Heart right ventricle (tissue), 16 donors: Measurements from ENCODE around the gene HHIP. TPM values are rescaled to one million over a fixed set of nuclear protein-coding genes. Genes with fewer than 3 reads are reported as not detected.

Experiments
- ATAC-seq, 8 donors: fragments of 200-7000 bp; cut with Tn5 transposase; one replicate each; pipeline ENCODE4 v1.9.1; 2020; ENCODE audit warnings: mild to moderate bottlenecking in 8 of 8, moderate library complexity in 8 of 8, moderate number of reproducible peaks in 1 of 8
- DNase-seq, 2 donors: peaks; one replicate each; pipeline ENCODE4 v3.0.0-alpha.2; 2020
- H3K27ac ChIP-seq, 10 donors: fragments of 200-600 bp; sonication (generic) in 2 of 10; one replicate each; pipeline versions ENCODE4 v1.5.0 to v1.8.0; 2020 to 2022; ENCODE audit warnings: mild to moderate bottlenecking in 3 of 10
- H3K27me3 ChIP-seq, 7 donors: fragments of 200-600 bp; one replicate each; pipeline ENCODE4 v1.8.0; 2021 to 2022; ENCODE audit warnings: mild to moderate bottlenecking in 2 of 7
- H3K36me3 ChIP-seq, 9 donors: fragments of 200-600 bp; sonication (generic) in 1 of 9; one replicate each; pipeline versions ENCODE4 v1.5.0 to v1.8.0; 2020 to 2022; ENCODE audit warnings: mild to moderate bottlenecking in 2 of 9
- H3K4me1 ChIP-seq, 9 donors: fragments of 200-600 bp; sonication (generic) in 1 of 9; one replicate each; pipeline versions ENCODE4 v1.5.0 to v1.8.0; 2020 to 2022; ENCODE audit warnings: mild to moderate bottlenecking in 4 of 9
- H3K4me3 ChIP-seq, 10 donors: fragments of 200-600 bp; sonication (generic) in 2 of 10; one replicate each; pipeline versions ENCODE4 v1.5.0 to v1.8.0; 2020 to 2022; ENCODE audit warnings: mild to moderate bottlenecking in 7 of 10, moderate library complexity in 2 of 10
- H3K9me3 ChIP-seq, 11 donors: fragments of 200-600 bp in 10 of 11; sonication (generic) in 2 of 11; one replicate each; pipeline versions ENCODE4 v1.5.0 to v1.8.0; 2013 to 2022; ENCODE audit warnings: mild to moderate bottlenecking in 2 of 11, control low read depth in 1 of 11, moderate library complexity in 1 of 11
- WGBS, 2 donors: extraction: QIAGEN DNeasy Blood & Tissue Kit; methylation state at CpG; one replicate each; pipeline ENCODE4 v1.1.7; 2013; ENCODE audit warnings: inconsistent platforms in 1 of 2; 5-methylcytosine and 5-hydroxymethylcytosine counted together
- intact Hi-C, 10 donors: fragments of 100-400 bp; cut with DNase I; formaldehyde crosslinking; loops; one replicate each; pipeline versions ENCODE4 v1.11.1 to v1.14.2; 2022
- polyA plus RNA-seq, 2 donors: library from polyadenylated mRNA; stranded (reverse); fragments of 200-250 nt; gene quantifications; one replicate each; pipeline ENCODE4 v1.2.3, GENCODE V29; 2013
- total RNA-seq, 10 donors: library from RNA; stranded (reverse); fragmentation: NEBNext Ultra II Directional in 3 of 10; extraction: Animal tissue kit (Norgen Biotek cat#: 25700) in 3 of 10; gene quantifications; one replicate each; pipeline versions ENCODE4 v1.2.1 to v1.2.4, GENCODE V29; 2021 to 2023
- TF ChIP-seq, protein P1 (sequence below), 9 donors: fragments of 200-600 bp; sonication (generic) in 2 of 9; IDR thresholded peaks; one replicate each; pipeline versions ENCODE4 v1.5.0 to v1.8.0; 2021 to 2022; ENCODE audit warnings: antibody characterized with exemption in 9 of 9, mild to moderate bottlenecking in 5 of 9, moderate library complexity in 1 of 9
- donor health status: Arrhythmogenic right ventricular cardiomyopathy.
- donor health status: ischemic (EF 13 %, LVEDD 7.1; RV severe dilation, severe dysfunction).
- donor health status: healthy with polysubstance abuse.
- donor health status: DM: no; HTN: yes; CAD: no.
- donor health status: DM: no; HTN: no; CAD: no.
- donor health status: ischemic (EF 25% LVEDD 6.9; RV normal size, moderate dysfunction).
- donor health status: ischemic (EF 25% LVEDD 5.7; RV mildly dilated, moderate dysfunction).
- donor health status: healthy.
- donor health status: DM: yes; HTN: yes; CAD: no.
- donor health status: Ischemic cardiomyopathy.
- donor health status: ischemic (EF 35%, LVEDD 5.7; RV mildly dilated, moderate dysfunction).
- donor health status: nonischemic (EF 11% LVEDD 7.7; RV severe dilation, severe dysfunction).
- donor health status: DM: yes; HTN: yes; CAD: no.
- donor health status: PGD.
- donor health status: ischemic (EF 29% LVEDD 5.4; RV normal size, mild dysfunction).
- donor health status: nonischemic (EF 23%, LVEDD 6.1; RV moderate dilation, normal function).

The HHIP gene
- total and polyA plus RNA-seq, 12 donors, result 0.02 to 0.49 (median 0.23) TPM; not detected in 6

DNA sequence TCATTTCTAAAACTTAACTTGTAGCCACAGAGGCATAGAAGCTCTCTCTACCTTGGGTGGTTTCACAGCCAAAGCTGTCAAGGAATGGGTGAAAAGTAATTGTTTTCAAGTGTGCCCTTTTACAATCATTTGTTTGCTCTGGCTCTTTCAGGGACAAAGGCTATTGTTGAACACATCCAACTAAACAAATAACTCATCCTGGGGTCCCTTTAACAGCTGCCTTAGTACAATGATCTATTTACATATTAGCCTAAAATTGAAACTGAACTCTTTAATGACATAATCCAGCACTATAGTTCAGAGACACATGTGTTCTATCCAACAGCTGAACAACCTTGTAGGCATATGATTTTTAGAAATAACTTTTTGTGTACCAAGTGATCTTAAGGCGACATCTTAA is 3.7 kb downstream of the HHIP start:
- Histone ChIP-seq H3K27me3 (peaks cover 0 to 66% (median 55%) of the 10 kb centered on the region in 7 donors), H3K4me1 (peaks cover 3 to 23% (median 14%) of the 10 kb centered on the region in 9 donors), H3K27ac (no peak overlapping the region), H3K4me3 (no peak overlapping the region), H3K36me3 (no peaks in the 10 kb centered on the region), H3K9me3 (no peaks in the 10 kb centered on the region)
- no peak for ATAC-seq
- intact Hi-C loops, result no loop called here
- TF ChIP-seq, protein P1, sequence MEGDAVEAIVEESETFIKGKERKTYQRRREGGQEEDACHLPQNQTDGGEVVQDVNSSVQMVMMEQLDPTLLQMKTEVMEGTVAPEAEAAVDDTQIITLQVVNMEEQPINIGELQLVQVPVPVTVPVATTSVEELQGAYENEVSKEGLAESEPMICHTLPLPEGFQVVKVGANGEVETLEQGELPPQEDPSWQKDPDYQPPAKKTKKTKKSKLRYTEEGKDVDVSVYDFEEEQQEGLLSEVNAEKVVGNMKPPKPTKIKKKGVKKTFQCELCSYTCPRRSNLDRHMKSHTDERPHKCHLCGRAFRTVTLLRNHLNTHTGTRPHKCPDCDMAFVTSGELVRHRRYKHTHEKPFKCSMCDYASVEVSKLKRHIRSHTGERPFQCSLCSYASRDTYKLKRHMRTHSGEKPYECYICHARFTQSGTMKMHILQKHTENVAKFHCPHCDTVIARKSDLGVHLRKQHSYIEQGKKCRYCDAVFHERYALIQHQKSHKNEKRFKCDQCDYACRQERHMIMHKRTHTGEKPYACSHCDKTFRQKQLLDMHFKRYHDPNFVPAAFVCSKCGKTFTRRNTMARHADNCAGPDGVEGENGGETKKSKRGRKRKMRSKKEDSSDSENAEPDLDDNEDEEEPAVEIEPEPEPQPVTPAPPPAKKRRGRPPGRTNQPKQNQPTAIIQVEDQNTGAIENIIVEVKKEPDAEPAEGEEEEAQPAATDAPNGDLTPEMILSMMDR (IDR thresholded peaks at IDR 0.05), result no peak
- no peak for DNase-seq
- 89 to 93% methylated on average over 1 of the region's 1 CpG for WGBS, 2 donors

DNA sequence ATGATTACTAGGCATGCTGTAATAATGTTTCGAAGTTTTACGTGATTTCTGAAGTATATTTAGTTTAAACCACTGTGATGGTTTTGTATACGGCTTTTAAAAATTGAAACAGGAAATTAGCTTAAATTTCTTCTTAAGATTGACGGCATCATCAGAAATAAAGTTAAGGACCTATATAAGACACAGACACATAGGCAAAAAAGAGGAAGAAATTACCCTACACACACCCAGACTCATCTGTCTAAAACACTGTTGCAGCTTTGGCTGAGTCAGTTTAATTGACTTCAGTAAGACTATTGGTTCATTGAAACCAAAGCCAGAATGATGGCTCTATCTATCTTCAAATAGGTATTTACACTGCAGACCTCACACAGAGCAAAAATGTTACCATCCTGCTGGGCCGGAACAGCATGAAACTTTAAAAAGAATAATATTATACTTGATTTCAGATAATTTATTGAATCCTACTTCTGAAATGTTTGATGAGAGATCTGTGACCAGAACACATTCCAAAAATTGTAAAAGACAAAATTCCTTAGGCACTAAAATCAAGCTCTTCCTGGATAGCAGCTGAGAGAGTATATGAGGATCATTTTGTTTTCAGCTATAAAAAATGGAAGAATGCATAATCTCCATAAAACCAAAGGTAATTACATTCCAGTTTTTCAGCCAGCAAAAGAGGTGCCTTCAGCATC is 4.5 kb downstream of the HHIP start:
- H3K4me3 ChIP-seq, result no peak overlapping the region
- no peak overlapping the region for H3K27ac ChIP-seq
- peaks cover 3 to 19% (median 14%) of the 10 kb centered on the region in 9 donors for H3K4me1 ChIP-seq
- no peak for DNase-seq
- intact Hi-C loops, result no loop called here
- H3K9me3 ChIP-seq, result no peaks in the 10 kb centered on the region
- 83% methylated on average over 5 of the region's 5 CpGs for WGBS, 2 donors
- H3K27me3 ChIP-seq, result peaks cover 0 to 58% (median 48%) of the 10 kb centered on the region in 7 donors
- H3K36me3 ChIP-seq, result no peaks in the 10 kb centered on the region
- TF ChIP-seq, protein P1 (IDR thresholded peaks at IDR 0.05), result no peak
- no peak for ATAC-seq

DNA sequence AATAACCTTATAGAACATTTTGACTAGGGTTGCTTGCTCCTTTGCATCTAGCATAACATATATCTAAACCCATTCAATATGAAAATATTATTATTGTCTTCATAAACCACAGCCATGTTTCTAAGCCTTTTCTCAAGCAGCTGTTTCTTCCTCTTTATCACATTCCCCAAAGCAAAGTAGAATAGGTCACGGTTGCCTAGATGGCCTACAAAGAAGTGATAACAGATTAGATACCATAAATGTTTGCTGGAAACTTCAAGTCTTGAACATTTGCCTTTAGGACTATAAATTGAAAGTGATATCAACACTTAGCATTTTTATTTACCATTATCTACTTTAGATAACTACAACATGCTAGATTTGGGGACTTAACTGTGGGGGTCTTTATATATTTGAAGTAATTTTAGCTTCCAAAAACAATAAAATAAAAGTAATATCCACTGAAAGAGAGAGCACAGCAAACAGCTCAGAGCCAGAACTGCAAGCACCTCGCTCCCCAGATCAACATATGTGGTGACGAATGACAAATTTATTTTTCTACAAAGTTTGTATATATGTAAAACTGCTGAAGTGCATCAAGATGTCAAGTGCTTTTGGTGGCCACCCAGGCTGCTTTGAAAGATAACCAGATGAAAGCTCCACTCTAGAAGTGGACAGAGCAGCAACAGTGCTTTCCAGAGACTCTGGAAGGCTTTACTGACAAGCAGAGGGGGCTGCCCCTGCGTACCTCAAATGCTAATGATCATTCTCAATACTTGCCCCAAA is 8.0 kb downstream of the HHIP start:
- Histone ChIP-seq H3K9me3 (no peaks in the 10 kb centered on the region), H3K4me1 (no peaks in the 10 kb centered on the region), H3K36me3 (no peaks in the 10 kb centered on the region), H3K4me3 (no peak overlapping the region), H3K27ac (no peak overlapping the region), H3K27me3 (peaks cover 0 to 23% (median 14%) of the 10 kb centered on the region in 7 donors)
- ATAC-seq (no peak), DNase-seq (no peak)
- intact Hi-C loops, result no loop called here
- WGBS, 2 donors, result 74 to 84% methylated on average over 4 of the region's 4 CpGs
- TF ChIP-seq, protein P1 (IDR thresholded peaks at IDR 0.05), result no peak

DNA sequence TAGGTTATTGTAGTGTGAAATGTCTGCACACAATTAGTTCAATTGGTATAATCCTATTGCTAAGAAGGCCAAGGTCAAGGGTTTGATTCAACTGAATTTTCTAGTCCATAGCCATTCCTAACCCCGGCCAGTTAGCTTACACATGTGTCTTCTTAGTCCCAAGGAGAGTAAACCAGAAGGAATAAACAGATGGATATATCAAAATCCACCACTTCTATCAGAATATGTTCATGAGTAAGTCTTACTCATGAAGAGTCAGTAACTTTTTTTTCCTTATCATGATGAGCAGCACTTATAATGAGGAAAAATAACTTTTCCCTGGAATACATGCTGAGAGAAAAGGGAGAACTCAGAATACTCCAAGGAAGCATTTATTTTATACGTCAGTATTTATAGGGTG is 9.5 kb downstream of the HHIP start:
- TF ChIP-seq, protein P1 (IDR thresholded peaks at IDR 0.05), result no peak
- H3K4me3 ChIP-seq, result no peak overlapping the region
- H3K36me3 ChIP-seq, result no peaks in the 10 kb centered on the region
- ATAC-seq, result no peak
- peaks cover 0 to 7% (median 0%) of the 10 kb centered on the region in 7 donors for H3K27me3 ChIP-seq
- H3K4me1 ChIP-seq, result no peaks in the 10 kb centered on the region
- DNase-seq, result no peak
- no peaks in the 10 kb centered on the region for H3K9me3 ChIP-seq
- 95 to 96% methylated on average over 2 of the region's 2 CpGs for WGBS, 2 donors
- no peak overlapping the region for H3K27ac ChIP-seq
- intact Hi-C loops, result no loop called here
